Raji (cell line): ENCODE measurements around the gene FMN1.

ENCODE experiments used
- POLR2A ChIP-seq: IDR thresholded peaks from 2 replicates; pipeline ENCODE4 v1.6.1; 2011; ENCODE audit warnings: low read depth, low read length, control low read depth; ENCODE audit not compliant: insufficient read depth

The FMN1 gene

GRCh38 chr15:33182926-33183325 is 11.6 kb downstream of the FMN1 start:
- TF ChIP-seq POLR2A = no peak

- no peak for TF ChIP-seq POLR2A
These were observed 12.1 kb downstream of the FMN1 start for GRCh38 chr15:33182278-33182905.

- no peak for TF ChIP-seq POLR2A
These were observed 14.6 kb downstream of the FMN1 start for GRCh38 chr15:33179874-33180273.

DNA sequence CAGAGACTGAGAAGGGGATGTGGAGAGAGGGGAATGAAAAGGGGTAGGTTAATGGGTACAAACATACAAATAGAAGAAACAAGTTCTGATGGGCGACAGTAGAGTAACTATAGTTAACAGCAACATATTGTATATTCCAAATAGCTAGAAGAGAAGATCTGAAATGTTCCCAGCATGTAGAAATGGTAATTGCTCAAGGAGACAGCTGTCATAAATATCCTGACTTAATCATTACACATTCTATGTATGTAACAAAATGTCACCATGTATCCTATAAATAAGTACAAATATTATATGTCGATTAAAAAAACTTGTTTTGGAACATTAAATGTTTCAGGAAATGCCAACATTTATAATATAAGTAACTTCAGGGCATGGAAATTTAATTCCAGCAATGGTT is 23.3 kb downstream of the FMN1 start:
- TF ChIP-seq POLR2A = no peak

DNA sequence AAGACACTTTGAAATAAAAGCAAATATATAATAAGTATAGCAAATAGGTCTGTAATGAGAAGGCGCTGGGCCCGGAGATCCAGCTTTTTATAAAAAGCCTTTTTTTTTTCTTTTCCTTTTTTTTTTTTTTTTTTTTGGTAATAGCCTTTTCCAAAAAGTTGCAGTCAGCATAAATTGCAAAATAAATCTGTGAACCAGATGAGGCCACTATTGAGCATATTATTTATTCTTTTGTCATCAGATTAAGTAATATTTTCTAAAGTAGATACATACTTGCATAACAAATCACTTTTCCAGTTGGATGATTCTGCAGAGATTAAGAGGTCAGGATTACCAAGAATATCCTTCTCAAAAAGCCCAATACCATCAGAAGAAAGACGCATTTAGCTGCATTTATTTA is 24.9 kb downstream of the FMN1 start:
- no peak for TF ChIP-seq POLR2A

DNA sequence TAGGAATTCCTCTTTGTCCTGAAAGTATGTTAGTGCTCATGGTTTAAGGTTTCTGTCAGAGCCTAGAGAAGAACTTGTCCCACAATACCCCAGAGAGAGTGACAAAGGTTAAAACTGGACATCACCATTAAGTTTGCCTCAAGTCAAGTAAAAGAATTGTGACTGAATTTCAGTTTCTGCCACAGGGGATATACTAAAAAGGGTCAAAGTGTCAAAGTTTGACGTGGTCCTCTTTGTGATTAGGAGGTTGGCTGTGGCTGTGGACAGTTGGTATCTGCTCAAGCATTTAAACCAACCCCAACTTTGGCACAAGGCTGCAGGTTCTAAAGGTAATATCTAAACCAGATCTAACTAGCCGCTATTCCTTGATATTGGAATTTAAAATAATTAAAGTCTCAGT is 26.1 kb downstream of the FMN1 start:
- no peak for TF ChIP-seq POLR2A

- TF ChIP-seq POLR2A = no peak
These were observed 30.7 kb downstream of the FMN1 start for GRCh38 chr15:33163816-33164215.

DNA sequence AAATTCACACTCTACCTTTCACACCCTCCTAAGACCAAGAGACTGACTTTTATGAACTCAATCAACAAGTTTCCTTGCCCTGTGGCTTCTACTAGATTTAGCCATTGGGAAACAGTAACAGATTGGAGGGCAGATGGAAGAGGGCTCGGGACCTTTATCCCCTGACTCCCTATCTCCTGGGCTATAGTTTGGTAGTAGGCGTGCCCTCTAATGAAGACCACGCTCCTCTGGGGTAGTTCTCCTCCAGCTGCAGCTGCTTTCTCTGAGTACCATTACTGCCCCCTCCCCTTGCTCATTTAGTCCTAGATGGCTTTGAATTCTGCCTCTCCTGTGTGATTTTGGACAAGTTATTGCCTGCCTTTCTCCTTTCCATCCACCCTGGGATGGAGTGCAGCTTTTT is 33.3 kb downstream of the FMN1 start:
- no peak for TF ChIP-seq POLR2A

- no peak for TF ChIP-seq POLR2A
These were observed 33.8 kb downstream of the FMN1 start for GRCh38 chr15:33160581-33161165.

GRCh38 chr15:33159726-33160453 is 34.6 kb downstream of the FMN1 start:
- no peak for TF ChIP-seq POLR2A

DNA sequence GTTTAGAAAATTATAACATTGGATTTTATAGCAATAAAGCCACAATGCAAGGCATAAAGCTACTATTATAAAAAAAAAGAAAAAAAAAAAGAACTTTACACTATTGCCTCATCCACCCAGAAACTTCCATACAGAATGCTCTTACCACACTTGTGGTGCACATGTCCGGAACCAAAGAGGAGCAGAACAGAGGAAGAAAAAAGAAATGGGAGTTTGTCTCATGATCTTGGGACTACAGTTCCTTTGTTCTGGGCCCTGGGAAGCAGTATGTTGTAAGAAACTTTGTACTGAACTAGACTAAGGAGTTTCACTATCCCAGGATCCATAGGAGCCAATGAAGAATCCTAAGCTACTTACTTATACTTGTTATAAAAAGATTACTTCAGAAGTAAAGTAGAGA is 36.1 kb downstream of the FMN1 start:
- TF ChIP-seq POLR2A = no peak

DNA sequence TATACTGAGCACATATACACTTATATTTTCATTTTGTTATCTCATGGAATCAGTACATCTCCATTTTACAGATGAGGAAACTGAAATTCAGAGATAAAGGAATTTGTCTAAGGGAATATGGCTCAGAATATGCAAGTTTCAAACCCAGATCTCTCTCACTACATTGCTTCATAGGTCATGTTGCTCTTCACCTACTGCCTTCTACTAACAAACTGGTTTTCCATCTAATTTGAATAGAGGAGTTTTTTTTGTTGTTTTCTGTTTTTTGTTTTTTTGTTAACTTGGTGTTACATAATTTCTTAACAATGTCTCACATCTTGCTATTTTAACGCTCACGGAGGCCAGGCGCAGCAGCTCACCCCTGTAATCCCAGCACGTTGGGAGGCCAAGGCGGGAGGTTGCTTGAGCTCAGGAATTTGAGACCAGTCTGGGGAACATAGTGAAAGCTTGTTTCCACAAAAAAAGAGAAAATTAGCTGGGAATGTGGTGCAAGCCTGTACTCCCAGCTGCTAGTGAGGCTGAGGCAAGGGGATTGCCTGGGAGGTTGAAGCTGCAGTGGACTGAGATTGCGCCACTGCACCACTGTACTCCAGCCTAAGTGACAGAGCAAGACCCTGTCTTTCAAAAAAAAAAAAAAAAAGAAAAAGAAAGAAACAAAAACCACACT is 37.0 kb downstream of the FMN1 start:
- TF ChIP-seq POLR2A = no peak

DNA sequence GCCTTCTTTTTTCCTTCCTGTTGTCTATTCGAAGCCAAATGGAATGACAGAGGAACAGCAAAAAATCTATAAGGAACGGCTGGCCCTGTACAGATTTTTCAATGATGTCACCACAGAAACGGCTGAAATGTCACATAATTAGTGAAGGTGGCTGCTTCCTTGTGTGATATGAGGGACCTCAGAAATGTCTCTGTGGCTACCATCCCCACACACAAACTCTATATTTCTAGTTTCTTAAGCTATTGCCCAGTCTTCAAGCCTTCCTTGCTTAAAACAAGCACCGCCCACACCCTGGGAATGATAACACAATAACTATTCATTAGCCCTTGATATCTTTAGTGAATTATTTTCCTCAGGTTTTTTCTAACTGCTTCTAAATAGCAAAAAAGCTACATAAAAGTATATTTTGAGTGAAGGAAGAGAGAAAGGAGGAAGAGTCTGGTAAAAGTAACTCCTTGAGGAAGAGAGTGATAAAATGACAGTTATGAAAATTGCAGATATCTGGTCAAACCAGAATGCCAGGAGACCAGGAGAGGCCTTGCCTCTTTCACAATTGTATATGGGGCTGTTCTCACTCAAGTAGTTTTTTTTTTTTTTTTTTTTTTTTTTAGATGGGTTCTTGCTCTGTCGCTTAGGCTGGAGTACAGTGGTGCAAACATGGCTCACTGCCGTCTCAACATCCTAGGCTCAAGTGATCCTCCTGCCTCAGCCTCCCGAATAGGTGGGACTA is 38.7 kb downstream of the FMN1 start:
- no peak for TF ChIP-seq POLR2A

DNA sequence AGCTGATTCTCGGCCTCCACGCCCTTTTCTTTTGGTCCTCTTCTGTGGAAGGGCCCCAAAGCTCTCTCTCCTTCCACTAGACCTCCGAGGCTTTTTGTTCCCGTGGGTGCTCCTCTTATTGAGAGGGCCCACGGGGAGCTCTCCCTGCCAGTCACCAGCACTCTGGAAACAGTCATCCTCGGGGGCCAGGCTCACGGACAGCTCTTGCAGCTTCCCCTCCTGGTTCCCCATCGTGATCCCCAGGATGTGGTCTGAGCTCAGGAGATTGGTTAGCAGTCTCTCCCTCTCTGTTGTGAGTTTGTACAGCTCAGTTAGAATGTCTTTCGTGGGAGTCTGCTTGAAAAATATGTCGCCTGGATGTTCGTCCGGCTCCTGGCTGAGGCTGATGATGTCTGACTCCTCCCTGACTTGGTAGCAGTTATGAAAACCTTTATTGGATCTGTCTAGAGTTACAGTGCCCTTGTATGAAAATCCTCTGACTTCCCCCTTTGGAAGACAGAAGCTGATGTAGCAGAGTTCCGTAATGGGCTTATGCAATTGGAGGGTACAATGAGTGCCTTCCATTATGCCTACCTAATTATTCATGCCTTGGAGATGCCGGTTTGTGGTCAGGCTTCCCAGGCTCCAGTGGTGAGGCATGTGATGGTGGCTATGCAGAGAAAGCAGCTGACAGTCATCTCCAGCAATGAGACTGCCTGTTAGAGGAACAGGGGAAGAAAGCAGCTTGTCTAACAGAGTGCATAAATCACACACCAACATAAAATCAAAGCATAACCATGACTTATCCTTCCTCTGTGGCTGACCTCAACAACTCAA is 40.0 kb downstream of the FMN1 start:
- no peak for TF ChIP-seq POLR2A

DNA sequence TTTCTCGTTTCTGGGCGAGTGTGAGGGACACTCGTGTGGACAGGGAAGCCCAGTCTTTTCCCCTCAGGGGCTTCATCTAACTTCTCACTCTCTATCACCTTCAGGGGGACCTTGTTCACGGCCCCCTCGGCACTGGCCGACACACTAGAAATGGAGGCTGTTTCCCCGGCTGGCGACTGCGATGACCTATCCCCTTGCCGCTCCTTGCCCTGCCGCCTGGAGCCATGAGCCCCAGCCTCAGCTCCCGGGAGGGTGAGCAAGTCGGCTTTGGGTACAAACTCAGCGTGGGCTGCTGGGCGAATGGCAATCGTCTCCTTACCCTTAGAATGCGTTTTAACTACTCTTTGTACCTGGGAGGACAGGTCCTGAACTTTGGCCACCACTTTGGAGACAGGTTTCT is 41.0 kb downstream of the FMN1 start:
- TF ChIP-seq POLR2A = no peak

DNA sequence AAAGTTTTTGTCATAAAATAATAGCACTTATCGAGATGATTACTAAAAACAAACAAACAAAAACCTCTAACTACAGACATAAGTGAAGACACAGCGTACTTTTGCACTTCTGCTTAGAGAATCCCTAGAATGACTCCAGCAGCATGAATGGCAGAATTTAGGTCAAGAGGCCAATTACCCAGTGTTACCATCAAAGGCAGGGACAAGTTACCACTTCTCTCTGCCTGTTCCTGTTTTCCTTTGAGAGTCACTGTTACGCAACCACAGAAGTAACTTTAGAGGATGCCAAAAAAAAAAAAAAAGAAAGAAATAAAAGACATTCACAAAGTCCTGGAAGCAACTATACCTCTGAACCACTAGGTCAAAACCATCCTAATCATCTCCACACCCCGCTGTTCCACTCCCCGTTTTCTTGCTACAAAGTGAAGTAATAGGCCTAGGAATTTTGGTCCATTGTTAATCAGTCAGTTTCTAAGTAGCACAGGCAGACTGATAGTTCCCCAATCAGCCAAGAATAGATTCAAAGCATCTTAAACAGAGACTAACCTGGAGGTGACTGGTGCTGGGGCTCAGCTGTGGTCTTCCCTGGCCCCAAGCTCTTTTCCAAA is 41.9 kb downstream of the FMN1 start:
- no peak for TF ChIP-seq POLR2A
